ENCODE data around the gene LYVE1.

Gene LYVE1

DNA sequence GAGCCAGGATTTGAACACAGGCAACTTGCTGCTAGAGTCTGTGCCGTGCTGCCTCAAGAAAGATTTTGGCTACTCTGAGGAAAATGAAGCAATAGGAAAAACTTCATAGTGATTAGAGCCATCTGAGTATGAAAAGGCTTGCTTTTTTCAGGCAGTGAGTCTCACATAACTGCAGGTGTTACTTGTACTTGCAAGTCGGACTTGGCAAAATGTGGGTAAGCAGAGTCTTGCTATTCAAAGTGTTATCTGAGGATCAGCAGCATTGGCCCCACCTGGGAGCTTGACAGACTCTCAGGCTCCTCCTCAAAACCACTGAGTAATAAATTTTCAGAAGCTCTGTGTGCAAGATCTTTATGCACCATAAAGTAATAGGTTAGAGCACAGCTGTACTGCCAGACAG lies 45.5 kb downstream of the LYVE1 start:
- no peak for DNase-seq (ENCODE audit: low read depth)

DNA sequence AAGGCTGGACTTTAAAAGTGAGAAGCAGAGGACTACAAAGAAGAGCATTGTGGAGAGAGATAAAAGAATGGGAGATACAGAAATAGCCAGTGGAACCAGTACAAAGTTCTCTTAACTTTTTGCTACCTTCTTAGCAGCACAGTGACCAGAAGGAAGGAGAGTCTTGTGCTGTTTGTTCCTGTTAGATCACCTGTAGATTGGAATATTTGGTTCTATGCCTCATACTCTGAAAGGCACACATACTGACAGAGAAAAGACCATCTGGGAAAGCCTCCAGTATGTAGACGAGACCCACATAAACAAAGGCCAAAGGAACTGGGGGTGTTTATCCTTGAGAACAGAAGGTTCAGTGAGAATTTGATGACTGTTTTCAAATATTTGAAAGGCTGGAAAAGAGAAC lies 46.2 kb downstream of the LYVE1 start:
- no peak for DNase-seq (ENCODE audit: low read depth)

DNA sequence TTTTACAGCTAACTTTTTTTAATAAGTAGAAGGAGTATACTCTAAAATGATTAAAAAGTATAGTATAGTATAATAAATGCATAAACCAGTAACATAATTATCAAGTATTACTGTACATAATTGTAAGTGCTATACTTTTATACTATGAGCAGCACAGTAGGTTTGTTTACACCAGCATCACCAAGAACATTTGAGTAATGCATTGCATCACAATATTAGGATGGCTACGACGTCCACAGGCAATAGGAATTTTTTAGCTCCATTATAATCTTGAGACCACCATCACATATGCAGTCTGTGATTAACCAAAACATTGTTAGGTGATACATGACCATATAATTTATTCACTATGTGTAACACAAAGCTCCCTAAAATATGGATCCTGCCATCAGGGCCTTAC lies 47.9 kb downstream of the LYVE1 start:
- no peak for DNase-seq (ENCODE audit: low read depth)

DNA sequence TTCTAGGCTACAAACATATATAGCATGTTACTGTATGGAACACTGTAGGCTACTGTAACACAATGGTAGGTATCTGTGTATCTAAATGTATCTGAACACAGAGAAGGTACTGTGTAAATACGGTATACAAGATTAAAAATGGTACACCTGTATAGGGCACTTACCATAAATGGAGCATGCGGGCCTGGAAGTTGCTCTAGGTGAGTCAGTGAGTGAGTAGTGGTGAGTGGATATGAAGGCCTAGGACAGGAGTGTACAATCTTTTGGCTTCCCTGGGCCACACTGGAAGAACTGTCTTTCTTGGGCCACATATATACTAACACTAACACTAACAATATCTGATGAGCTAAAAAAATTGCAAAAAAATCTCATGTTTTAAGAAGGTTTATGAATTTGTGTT lies 48.8 kb downstream of the LYVE1 start:
- no peak for DNase-seq (ENCODE audit: low read depth)

DNA sequence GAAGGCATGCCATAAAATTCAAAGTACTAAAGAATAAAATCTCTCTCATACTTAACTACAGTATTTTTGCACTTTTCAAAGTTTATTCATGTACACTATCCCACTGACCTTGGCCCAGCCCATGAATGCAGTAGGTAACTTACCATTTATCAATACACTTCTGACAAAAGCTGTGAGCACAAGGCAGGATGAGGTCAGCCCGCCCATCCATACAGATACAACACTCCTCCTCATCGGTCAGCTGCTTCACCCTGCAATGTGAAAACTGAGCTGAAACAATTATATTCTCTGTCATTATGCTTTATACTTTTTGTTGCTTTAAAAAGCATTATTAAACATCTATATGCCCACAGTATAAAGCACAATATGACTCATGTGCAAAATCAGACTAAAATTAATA lies 49.6 kb downstream of the LYVE1 start:
- no peak for DNase-seq (ENCODE audit: low read depth)

DNA sequence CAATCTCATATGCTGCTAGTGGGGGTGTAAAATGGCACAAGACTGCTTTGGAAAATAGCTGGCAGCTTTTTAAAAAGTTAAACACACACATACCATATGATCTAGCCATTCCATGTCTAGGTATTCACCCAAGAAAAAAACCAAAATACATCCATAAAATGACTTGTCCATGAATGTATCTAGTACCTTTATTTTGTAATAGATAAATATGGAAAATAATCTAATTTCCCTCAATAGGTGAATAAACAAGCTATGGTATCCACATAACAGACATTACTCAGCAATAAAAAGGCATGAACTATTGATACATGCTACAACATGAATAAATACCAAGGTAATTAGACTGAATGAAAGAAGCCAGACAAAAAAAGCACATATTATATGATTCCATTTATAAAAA lies 50.3 kb downstream of the LYVE1 start:
- no peak for DNase-seq (ENCODE audit: low read depth)

DNA sequence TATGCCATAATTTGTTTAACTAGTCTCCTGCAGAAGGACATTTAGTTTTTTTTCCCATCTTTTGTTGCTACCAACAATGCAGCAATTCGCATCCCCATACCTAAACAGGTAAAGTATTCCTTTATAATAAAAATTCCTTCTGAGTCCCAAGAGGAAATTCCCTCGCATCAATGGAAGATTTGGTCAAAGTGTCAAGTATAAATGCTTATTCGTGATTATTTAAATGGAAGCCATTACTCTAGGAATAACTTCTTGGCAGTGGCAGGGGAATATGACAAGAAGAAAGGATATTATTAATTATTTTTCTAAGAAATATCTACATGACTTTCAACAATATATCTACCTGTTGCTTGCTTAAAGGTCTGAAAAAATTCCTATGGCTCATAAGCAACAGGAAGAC lies 53.0 kb downstream of the LYVE1 start:
- no peak for DNase-seq (ENCODE audit: low read depth)

DNA sequence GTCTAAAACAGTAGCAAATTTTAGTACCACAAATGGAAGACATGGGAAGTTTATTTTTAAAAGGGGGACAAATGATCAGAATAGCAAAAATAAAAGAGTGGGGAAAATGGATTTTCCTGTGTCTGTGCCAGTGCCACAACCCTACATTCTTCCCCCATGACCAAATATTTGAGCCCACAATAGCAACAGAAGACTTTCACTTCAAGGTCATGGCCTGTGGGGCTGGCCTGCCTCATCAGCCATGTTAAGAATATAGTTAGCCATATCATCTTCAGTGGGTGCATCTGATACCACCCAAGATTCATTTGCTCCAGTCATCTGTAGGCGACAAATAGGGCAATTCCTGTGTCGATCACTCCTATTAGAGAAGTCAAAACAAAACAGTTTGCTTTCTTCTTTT lies 53.8 kb downstream of the LYVE1 start:
- DNase-seq (ENCODE audit: low read depth): no peak

DNA sequence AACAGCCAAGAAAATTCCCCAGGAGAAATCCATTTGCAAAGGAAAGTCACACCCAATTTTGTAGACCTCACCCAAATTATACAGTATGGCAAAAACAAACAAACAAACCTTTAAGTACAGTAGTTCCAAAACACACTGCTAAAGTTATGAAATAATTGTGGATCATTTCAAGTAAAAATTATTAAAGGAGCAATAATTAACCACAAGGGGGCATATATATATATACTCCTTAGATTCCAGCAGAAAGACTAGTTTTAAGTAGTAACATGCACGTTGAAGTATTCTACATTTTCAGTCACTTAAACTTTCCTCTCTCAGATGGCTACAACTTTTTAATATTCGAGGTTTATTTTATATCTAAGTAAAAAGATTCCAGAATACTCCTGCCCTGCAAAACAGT lies 54.3 kb downstream of the LYVE1 start:
- DNase-seq (ENCODE audit: low read depth): no peak

DNA sequence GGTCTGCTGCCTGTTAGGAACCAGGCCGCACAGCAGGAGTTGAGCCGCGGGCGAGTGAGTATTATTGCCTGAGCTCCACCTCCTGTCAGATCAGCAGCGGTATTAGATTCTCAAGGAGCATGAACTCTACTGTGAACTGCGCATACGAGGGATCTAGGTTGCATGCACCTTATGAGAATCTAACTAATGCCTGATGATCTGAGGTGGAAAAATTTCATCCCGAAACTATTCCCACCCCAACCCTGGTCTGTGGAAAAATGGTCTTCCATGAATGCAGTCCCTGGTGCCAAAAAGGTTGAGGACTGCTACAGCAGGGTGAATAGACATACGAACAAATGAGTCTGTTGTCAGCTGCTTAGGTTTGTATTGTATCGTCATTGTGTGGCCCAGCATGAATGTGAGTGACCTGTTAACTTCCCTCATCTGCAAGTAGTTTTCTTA lies 57.3 kb downstream of the LYVE1 start:
- DNase-seq (ENCODE audit: low read depth): no peak

Measured in stimulated activated CD8-positive, alpha-beta memory T cell treated with anti-CD3 and anti-CD28 coated beads, Interleukin-4, amount 100 ng/mL, for 24 hours (primary cell).